HepG2 (cell line): ENCODE results near the gene CAB39. TPM values are rescaled to one million over a fixed set of nuclear protein-coding genes. Genes with fewer than 3 reads are reported as not detected.

Source experiments
- DZIP1 ChIP-seq: sonication (generic); formaldehyde crosslinking; IDR thresholded peaks from 2 replicates; pipeline ENCODE4 v1.5.0; 2020; ENCODE audit warnings: mild to moderate bottlenecking, missing genetic modification reagents
- GMEB2 ChIP-seq: IDR thresholded peaks from 2 replicates; pipeline ENCODE4 v1.6.1; 2016; ENCODE audit warnings: missing biosample characterization, missing genetic modification reagents, low read depth
- IRF1 ChIP-seq: sonication (generic); formaldehyde crosslinking; IDR thresholded peaks from 2 replicates; pipeline ENCODE4 v1.4.0; 2020; ENCODE audit warnings: low read depth, mild to moderate bottlenecking, missing genetic modification reagents
- NFYC ChIP-seq: IDR thresholded peaks from 2 replicates; pipeline ENCODE4 v1.6.1; 2016; ENCODE audit warnings: missing genetic modification reagents, missing compliant biosample characterization
- SRSF9 ChIP-seq: fragments of 200-400 bp; formaldehyde crosslinking; IDR thresholded peaks from 2 replicates; pipeline ENCODE4 v1.6.1; 2018; ENCODE audit warnings: borderline replicate concordance, mild to moderate bottlenecking, low read depth, low read length; ENCODE audit not compliant: insufficient read depth, poor library complexity, severe bottlenecking
- STAT6 ChIP-seq: sonication (generic); formaldehyde crosslinking; IDR thresholded peaks from 2 replicates; pipeline ENCODE4 v1.4.0; 2020; ENCODE audit warnings: missing genetic modification reagents, mild to moderate bottlenecking, borderline replicate concordance
- ZNF281 ChIP-seq: sonication (generic); formaldehyde crosslinking; IDR thresholded peaks from 2 replicates; pipeline ENCODE4 v1.4.0; 2020; ENCODE audit warnings: missing genetic modification reagents, borderline replicate concordance
- ZNF441 ChIP-seq: sonication (generic); formaldehyde crosslinking; IDR thresholded peaks from 2 replicates; pipeline ENCODE4 v1.7.0; 2021; ENCODE audit warnings: missing genetic modification reagents, borderline replicate concordance
- ZNF549 ChIP-seq: sonication (generic); formaldehyde crosslinking; IDR thresholded peaks from 2 replicates; pipeline ENCODE4 v1.5.0; 2020; ENCODE audit warnings: missing genetic modification reagents
- ZNF687 ChIP-seq: sonication (generic); formaldehyde crosslinking; IDR thresholded peaks from 2 replicates; pipeline ENCODE4 v1.5.1; 2020; ENCODE audit warnings: mild to moderate bottlenecking, missing genetic modification reagents, moderate library complexity
- ZNF720 ChIP-seq: sonication (generic); formaldehyde crosslinking; IDR thresholded peaks from 2 replicates; pipeline ENCODE4 v1.4.0; 2020; ENCODE audit warnings: missing genetic modification reagents
- ZNF879 ChIP-seq: sonication (generic); formaldehyde crosslinking; IDR thresholded peaks from 2 replicates; pipeline ENCODE4 v1.8.1; 2023; ENCODE audit warnings: missing genetic modification reagents
- polyA plus RNA-seq, 8 experiments: library from polyadenylated mRNA; depleted of rRNA in 3 of 8; stranded (reverse) in 7 of 8; unstranded in 1 of 8; fragments of >200 nt; fragmentation: Illumina TruSeq in 4 of 8; extraction: Trizol in 4 of 8; gene quantifications; 2 replicates each; pipeline versions ENCODE4 v1.2.1 to v1.2.3, GENCODE V29; 2011 to 2016; ENCODE audit warnings: low read depth in 4 of 8, missing spikeins in 1 of 8, mixed read lengths in 1 of 8; ENCODE audit not compliant: insufficient read depth in 1 of 8
- total RNA-seq, 5 experiments: library from RNA; depleted of rRNA; stranded (reverse); fragments of >200 nt; fragmentation: Illumina TruSeq; extraction: Trizol; gene quantifications; 2 replicates each; pipeline ENCODE4 v1.2.3, GENCODE V29; 2016; ENCODE audit warnings: low read depth in 1 of 5

The CAB39 gene
- total and polyA plus RNA-seq, 2 of the 13 experiments (the other 11 are each of a cell fraction or from before 2014, with no cell fraction given): 19.3 to 45.3 TPM

- TF ChIP-seq ZNF687 (CRISPR knock-in tag): peak; percentile 56
- TF ChIP-seq NFYC (CRISPR knock-in tag): no peak
- TF ChIP-seq ZNF281 (CRISPR knock-in tag): no peak
- peak; percentile 68; the same call in 1 of the 2 replicates for TF ChIP-seq ZNF879 (CRISPR knock-in tag)
- no peak for TF ChIP-seq IRF1 (CRISPR knock-in tag)
- TF ChIP-seq ZNF720 (CRISPR knock-in tag): no peak
- TF ChIP-seq GMEB2 (CRISPR knock-in tag): no peak
- TF ChIP-seq ZNF441 (CRISPR knock-in tag): peak; percentile 66; the same call in 1 of the 2 replicates
- no peak for TF ChIP-seq STAT6 (CRISPR knock-in tag)
- no peak for TF ChIP-seq DZIP1 (CRISPR knock-in tag)
- TF ChIP-seq ZNF549 (CRISPR knock-in tag): no peak
- no peak for TF ChIP-seq SRSF9
These were observed 891 bp downstream of the CAB39 start (continued) for GRCh38 chr2:230713331-230714135.
